HEK293 (cell line): Measurements from ENCODE around the gene RMND1.

ENCODE experiments used
- CTCF ChIA-PET: fragments of 350-600 bp; formaldehyde crosslinking; extraction: SDS; loops from one replicate; lab custom pipeline; 2021; ENCODE audit warnings: antibody characterized with exemption; lab: Yijun Ruan, JAX
- POLR2A ChIA-PET: fragments of 300-600 bp; formaldehyde crosslinking; extraction: SDS; loops from one replicate; lab custom pipeline; 2020; ENCODE audit warnings: antibody characterized with exemption, inconsistent platforms; lab: Yijun Ruan, JAX
- H3K27ac ChIP-seq: fragments of 200-500 bp; sonication (Bioruptor generic); 2 replicates; pipeline ENCODE4 v1.5.1; 2014; ENCODE audit warnings: low read depth, low read length, control low read depth, inconsistent platforms; ENCODE audit errors: extremely low read depth
- H3K36me3 ChIP-seq, 2 experiments: fragments of 200-500 bp in 1 of 2; sonication (Bioruptor generic) in 1 of 2; 1 replicate in 1 of 2; 2 replicates in 1 of 2; pipeline ENCODE4 v1.5.1; 2014 to 2017; ENCODE audit warnings: inconsistent platforms in 2 of 2, low read length in 2 of 2; ENCODE audit not compliant: control insufficient read depth in 2 of 2, insufficient read depth in 1 of 2
- H3K4me1 ChIP-seq: fragments of 200-500 bp; sonication (Bioruptor generic); 2 replicates; pipeline ENCODE4 v1.5.1; 2014; ENCODE audit warnings: mild to moderate bottlenecking, low read length, inconsistent platforms; ENCODE audit not compliant: control insufficient read depth, insufficient read depth
- H3K4me3 ChIP-seq: 2 replicates; pipeline ENCODE4 v1.5.1; 2011; ENCODE audit warnings: low read depth, mild to moderate bottlenecking, control low read depth, low read length, moderate library complexity
- H3K9me3 ChIP-seq: fragments of 200-500 bp; sonication (Bioruptor generic); 2 replicates; pipeline ENCODE4 v1.5.1; 2014; ENCODE audit warnings: low read depth, low read length, inconsistent platforms; ENCODE audit not compliant: control insufficient read depth, insufficient read depth
- GFI1B ChIP-seq: fragments of 450-650 bp; formaldehyde crosslinking; IDR thresholded peaks from 2 replicates; pipeline ENCODE4 v1.5.1; 2016; ENCODE audit warnings: missing biosample characterization, missing genetic modification characterization
- GLI2 ChIP-seq: fragments of 450-650 bp; formaldehyde crosslinking; IDR thresholded peaks from 2 replicates; pipeline ENCODE4; 2017; ENCODE audit warnings: missing biosample characterization, missing genetic modification characterization, low read depth, borderline replicate concordance
- HOXC10 ChIP-seq: sonication (generic); formaldehyde crosslinking; IDR thresholded peaks from 2 replicates; pipeline ENCODE4 v1.8.1; 2023; ENCODE audit warnings: mild to moderate bottlenecking, missing genetic modification reagents
- HOXD13 ChIP-seq: sonication (generic); formaldehyde crosslinking; IDR thresholded peaks from 2 replicates; pipeline ENCODE4 v1.8.0; 2022; ENCODE audit warnings: missing genetic modification reagents, borderline replicate concordance
- SP3 ChIP-seq: fragments of 450-650 bp; formaldehyde crosslinking; IDR thresholded peaks from 2 replicates; pipeline ENCODE4 v1.5.1; 2016; ENCODE audit warnings: missing biosample characterization, missing genetic modification characterization
- ZFP37 ChIP-seq: fragments of 450-650 bp; formaldehyde crosslinking; IDR thresholded peaks from 2 replicates; pipeline ENCODE4 v1.5.1; 2016; ENCODE audit warnings: missing biosample characterization, missing genetic modification characterization
- ZNF121 ChIP-seq: fragments of 450-650 bp; formaldehyde crosslinking; IDR thresholded peaks from 2 replicates; pipeline ENCODE4 v1.5.1; 2016; ENCODE audit warnings: missing biosample characterization, missing genetic modification characterization
- ZNF23 ChIP-seq: fragments of 450-650 bp; formaldehyde crosslinking; IDR thresholded peaks from 2 replicates; pipeline ENCODE4 v1.5.1; 2016; ENCODE audit warnings: missing biosample characterization, missing genetic modification characterization, borderline replicate concordance
- ZNF24 ChIP-seq: fragments of 450-650 bp; formaldehyde crosslinking; IDR thresholded peaks from 2 replicates; pipeline ENCODE4 v1.5.1; 2016; ENCODE audit warnings: missing biosample characterization, missing genetic modification characterization
- ZNF335 ChIP-seq: fragments of 450-650 bp; formaldehyde crosslinking; conservative IDR thresholded peaks from 2 replicates; pipeline ENCODE4 v1.5.1; 2016; ENCODE audit warnings: missing biosample characterization, missing genetic modification characterization
- ZNF664 ChIP-seq: fragments of 450-650 bp; formaldehyde crosslinking; IDR thresholded peaks from 2 replicates; pipeline ENCODE4 v1.5.1; 2016; ENCODE audit warnings: missing biosample characterization, missing genetic modification characterization
- ZNF670 ChIP-seq: fragments of 450-650 bp; formaldehyde crosslinking; IDR thresholded peaks from 2 replicates; pipeline ENCODE4 v1.5.1; 2016; ENCODE audit warnings: missing biosample characterization, missing genetic modification characterization, low read depth
- TF ChIP-seq, protein P1 (sequence below): fragments of 450-650 bp; formaldehyde crosslinking; conservative IDR thresholded peaks from 2 replicates; pipeline ENCODE4 v1.5.1; 2016; ENCODE audit warnings: low read depth, missing biosample characterization, missing genetic modification characterization
- TF ChIP-seq, protein P2 (sequence below): fragments of 450-650 bp; formaldehyde crosslinking; IDR thresholded peaks from 2 replicates; pipeline ENCODE4 v1.5.1; 2016; ENCODE audit warnings: missing biosample characterization, missing genetic modification characterization, borderline replicate concordance

Gene RMND1

GRCh38 chr6:151425561-151425960, 26.4 kb downstream of the RMND1 start (continued):
- TF ChIP-seq GLI2 (tag by site-specific recombination) (no peak), GFI1B (tag by site-specific recombination) (0 out of 2 replicates have a peak, but pooled peaks have one; percentile 26)

DNA sequence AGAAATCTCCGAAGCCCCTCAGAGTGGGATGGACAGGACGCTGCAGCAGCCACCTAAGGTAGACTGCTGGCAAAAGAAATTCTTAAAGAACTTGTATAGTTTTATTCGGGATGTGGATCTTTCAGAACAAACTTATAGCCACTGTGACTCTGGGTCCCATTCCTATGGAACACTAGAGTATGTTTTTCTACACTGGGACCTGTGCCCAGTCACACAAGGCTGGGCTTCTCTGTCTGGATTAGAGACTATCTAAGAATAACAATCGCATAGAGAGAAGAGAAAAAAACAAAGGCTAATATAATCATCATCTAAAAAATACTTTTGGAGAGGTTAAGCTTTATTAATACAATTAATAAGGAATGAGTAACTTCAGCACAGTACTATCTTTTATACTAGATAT, 28.9 kb downstream of the RMND1 start:
- POLR2A ChIA-PET, result interaction anchor here (1.2 kb wide), 1 partner anchor 10 kb away, joined by 3 read pairs; no protein-coding TSS in a partner anchor
- TF ChIP-seq HOXC10 (CRISPR knock-in tag), result no peak
- no peak for TF ChIP-seq ZNF24
- no peak for TF ChIP-seq ZNF670 (tag by site-specific recombination)
- TF ChIP-seq, protein P1, sequence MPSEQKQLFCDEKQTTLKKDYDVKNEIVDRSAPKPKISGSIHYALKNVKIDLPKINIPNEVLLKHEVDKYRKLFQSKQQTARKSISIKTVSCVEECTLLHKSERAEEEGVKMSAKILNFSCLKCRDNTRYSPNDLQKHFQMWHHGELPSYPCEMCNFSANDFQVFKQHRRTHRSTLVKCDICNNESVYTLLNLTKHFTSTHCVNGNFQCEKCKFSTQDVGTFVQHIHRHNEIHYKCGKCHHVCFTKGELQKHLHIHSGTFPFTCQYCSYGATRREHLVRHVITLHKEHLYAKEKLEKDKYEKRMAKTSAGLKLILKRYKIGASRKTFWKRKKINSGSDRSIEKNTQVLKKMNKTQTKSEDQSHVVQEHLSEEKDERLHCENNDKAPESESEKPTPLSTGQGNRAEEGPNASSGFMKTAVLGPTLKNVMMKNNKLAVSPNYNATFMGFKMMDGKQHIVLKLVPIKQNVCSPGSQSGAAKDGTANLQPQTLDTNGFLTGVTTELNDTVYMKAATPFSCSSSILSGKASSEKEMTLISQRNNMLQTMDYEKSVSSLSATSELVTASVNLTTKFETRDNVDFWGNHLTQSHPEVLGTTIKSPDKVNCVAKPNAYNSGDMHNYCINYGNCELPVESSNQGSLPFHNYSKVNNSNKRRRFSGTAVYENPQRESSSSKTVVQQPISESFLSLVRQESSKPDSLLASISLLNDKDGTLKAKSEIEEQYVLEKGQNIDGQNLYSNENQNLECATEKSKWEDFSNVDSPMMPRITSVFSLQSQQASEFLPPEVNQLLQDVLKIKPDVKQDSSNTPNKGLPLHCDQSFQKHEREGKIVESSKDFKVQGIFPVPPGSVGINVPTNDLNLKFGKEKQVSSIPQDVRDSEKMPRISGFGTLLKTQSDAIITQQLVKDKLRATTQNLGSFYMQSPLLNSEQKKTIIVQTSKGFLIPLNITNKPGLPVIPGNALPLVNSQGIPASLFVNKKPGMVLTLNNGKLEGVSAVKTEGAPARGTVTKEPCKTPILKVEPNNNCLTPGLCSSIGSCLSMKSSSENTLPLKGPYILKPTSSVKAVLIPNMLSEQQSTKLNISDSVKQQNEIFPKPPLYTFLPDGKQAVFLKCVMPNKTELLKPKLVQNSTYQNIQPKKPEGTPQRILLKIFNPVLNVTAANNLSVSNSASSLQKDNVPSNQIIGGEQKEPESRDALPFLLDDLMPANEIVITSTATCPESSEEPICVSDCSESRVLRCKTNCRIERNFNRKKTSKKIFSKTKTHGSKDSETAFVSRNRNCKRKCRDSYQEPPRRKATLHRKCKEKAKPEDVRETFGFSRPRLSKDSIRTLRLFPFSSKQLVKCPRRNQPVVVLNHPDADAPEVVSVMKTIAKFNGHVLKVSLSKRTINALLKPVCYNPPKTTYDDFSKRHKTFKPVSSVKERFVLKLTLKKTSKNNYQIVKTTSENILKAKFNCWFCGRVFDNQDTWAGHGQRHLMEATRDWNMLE (tag by site-specific recombination), result no peak
- TF ChIP-seq ZNF664 (tag by site-specific recombination), result no peak
- TF ChIP-seq ZNF121 (tag by site-specific recombination), result no peak
- TF ChIP-seq SP3, result no peak
- no peak for TF ChIP-seq ZFP37 (tag by site-specific recombination)
- no peak for TF ChIP-seq ZNF335 (tag by site-specific recombination)
- TF ChIP-seq ZNF23 (tag by site-specific recombination), result no peak
- TF ChIP-seq, protein P2, sequence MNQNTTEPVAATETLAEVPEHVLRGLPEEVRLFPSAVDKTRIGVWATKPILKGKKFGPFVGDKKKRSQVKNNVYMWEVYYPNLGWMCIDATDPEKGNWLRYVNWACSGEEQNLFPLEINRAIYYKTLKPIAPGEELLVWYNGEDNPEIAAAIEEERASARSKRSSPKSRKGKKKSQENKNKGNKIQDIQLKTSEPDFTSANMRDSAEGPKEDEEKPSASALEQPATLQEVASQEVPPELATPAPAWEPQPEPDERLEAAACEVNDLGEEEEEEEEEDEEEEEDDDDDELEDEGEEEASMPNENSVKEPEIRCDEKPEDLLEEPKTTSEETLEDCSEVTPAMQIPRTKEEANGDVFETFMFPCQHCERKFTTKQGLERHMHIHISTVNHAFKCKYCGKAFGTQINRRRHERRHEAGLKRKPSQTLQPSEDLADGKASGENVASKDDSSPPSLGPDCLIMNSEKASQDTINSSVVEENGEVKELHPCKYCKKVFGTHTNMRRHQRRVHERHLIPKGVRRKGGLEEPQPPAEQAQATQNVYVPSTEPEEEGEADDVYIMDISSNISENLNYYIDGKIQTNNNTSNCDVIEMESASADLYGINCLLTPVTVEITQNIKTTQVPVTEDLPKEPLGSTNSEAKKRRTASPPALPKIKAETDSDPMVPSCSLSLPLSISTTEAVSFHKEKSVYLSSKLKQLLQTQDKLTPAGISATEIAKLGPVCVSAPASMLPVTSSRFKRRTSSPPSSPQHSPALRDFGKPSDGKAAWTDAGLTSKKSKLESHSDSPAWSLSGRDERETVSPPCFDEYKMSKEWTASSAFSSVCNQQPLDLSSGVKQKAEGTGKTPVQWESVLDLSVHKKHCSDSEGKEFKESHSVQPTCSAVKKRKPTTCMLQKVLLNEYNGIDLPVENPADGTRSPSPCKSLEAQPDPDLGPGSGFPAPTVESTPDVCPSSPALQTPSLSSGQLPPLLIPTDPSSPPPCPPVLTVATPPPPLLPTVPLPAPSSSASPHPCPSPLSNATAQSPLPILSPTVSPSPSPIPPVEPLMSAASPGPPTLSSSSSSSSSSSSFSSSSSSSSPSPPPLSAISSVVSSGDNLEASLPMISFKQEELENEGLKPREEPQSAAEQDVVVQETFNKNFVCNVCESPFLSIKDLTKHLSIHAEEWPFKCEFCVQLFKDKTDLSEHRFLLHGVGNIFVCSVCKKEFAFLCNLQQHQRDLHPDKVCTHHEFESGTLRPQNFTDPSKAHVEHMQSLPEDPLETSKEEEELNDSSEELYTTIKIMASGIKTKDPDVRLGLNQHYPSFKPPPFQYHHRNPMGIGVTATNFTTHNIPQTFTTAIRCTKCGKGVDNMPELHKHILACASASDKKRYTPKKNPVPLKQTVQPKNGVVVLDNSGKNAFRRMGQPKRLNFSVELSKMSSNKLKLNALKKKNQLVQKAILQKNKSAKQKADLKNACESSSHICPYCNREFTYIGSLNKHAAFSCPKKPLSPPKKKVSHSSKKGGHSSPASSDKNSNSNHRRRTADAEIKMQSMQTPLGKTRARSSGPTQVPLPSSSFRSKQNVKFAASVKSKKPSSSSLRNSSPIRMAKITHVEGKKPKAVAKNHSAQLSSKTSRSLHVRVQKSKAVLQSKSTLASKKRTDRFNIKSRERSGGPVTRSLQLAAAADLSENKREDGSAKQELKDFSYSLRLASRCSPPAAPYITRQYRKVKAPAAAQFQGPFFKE (tag by site-specific recombination), result no peak
- no peak for TF ChIP-seq HOXD13
- CTCF ChIA-PET, result interaction anchor here (0.7 to 1.6 kb wide), 3 partner anchors 17 to 605 kb away, joined by 4 to 5 read pairs (median 5); no protein-coding TSS in a partner anchor
- no peak overlapping the region for H3K27ac ChIP-seq
- no peaks in the 10 kb centered on the region for H3K4me1 ChIP-seq
- peaks cover 43 to 86% of the 10 kb centered on the region in 2 experiments for H3K36me3 ChIP-seq
- no peak overlapping the region for H3K4me3 ChIP-seq
- no peaks in the 10 kb centered on the region for H3K9me3 ChIP-seq
